HepG2 (cell line): ENCODE results near the gene SMARCA2. TPM values are rescaled to one million over a fixed set of nuclear protein-coding genes. Genes with fewer than 3 reads are reported as not detected.

Experiments used
- ATAC-seq: fragments of 200-7000 bp; cut with Tn5 transposase; 3 replicates; pipeline ENCODE4 v1.9.1; 2020; ENCODE audit warnings: mild to moderate bottlenecking, moderate library complexity
- BruUV-seq: library from RNA; stranded (reverse); fragments of 400-500 nt; replicated peaks from 2 replicates; lab custom pipeline; 2021; lab: Mats Ljungman, UMichigan
- CTCF ChIA-PET: fragments of 300-600 bp; formaldehyde crosslinking; extraction: SDS; loops from one replicate; lab custom pipeline; 2021; ENCODE audit warnings: low total read pairs, inconsistent platforms, low intra/inter-chr PET ratio; lab: Yijun Ruan, JAX
- POLR2A ChIA-PET: fragments of 350-600 bp; sonication (Branson Sonifier 250); formaldehyde crosslinking; loops from one replicate; lab custom pipeline; 2020; ENCODE audit warnings: antibody characterized with exemption, inconsistent platforms; lab: Yijun Ruan, JAX
- DNase-seq: peaks from one replicate; pipeline ENCODE4 v3.0.0-alpha.2; 2015; ENCODE audit warnings: low spot score
- FAIRE-seq: peaks from 3 replicates; lab custom pipeline; 2011; peaks lifted over from hg19 to GRCh38; lab: Jason Lieb, UNC
- H2AFZ ChIP-seq: one replicate; pipeline ENCODE4 v1.6.1; 2011; ENCODE audit warnings: low read length, inconsistent platforms
- H3K27ac ChIP-seq: fragments of 300-600 bp; 3 replicates; pipeline ENCODE4 v1.8.0; 2011; ENCODE audit warnings: mixed run types, mild to moderate bottlenecking, mixed read lengths, low read length, inconsistent platforms; ENCODE audit not compliant: insufficient read depth; ENCODE audit errors: extremely low read length
- H3K27me3 ChIP-seq, 2 experiments: fragments of 200-600 bp in 1 of 2; 2 replicates in 1 of 2; 3 replicates in 1 of 2; pipeline versions ENCODE4 v1.6.0 to v1.8.0; 2011; ENCODE audit warnings: low read length in 2 of 2, mild to moderate bottlenecking in 2 of 2, moderate library complexity in 2 of 2, inconsistent platforms in 1 of 2; ENCODE audit not compliant: insufficient read depth in 2 of 2, control insufficient read depth in 1 of 2
- H3K36me3 ChIP-seq, 2 experiments: fragments of 200-600 bp in 1 of 2; replicated peaks in 1 of 2; 2 replicates in 1 of 2; 3 replicates in 1 of 2; pipeline versions ENCODE4 v1.5.1 to v1.8.0; 2011; ENCODE audit warnings: low read length in 2 of 2, inconsistent platforms in 1 of 2; ENCODE audit not compliant: insufficient read depth in 2 of 2, control insufficient read depth in 1 of 2
- H3K4me1 ChIP-seq: 2 replicates; pipeline ENCODE4 v1.5.1; 2012; ENCODE audit warnings: low read length, inconsistent platforms; ENCODE audit not compliant: insufficient read depth
- H3K4me2 ChIP-seq: 2 replicates; pipeline ENCODE4 v1.6.0; 2011; ENCODE audit warnings: low read depth, low read length, inconsistent platforms
- H3K4me3 ChIP-seq, 3 experiments: fragments of 200-600 bp in 1 of 3; sonication (generic), shearing (Covaris generic) in 1 of 3; replicated peaks in 1 of 3; 2 replicates each; pipeline ENCODE4 v1.5.1; 2011 to 2016; ENCODE audit warnings: low read length in 3 of 3, inconsistent platforms in 2 of 3, low read depth in 2 of 3, mild to moderate bottlenecking in 2 of 3, control low read depth in 1 of 3, mixed read lengths in 1 of 3; ENCODE audit not compliant: insufficient read depth in 1 of 3
- H3K79me2 ChIP-seq: one replicate; pipeline ENCODE4 v1.6.1; 2011; ENCODE audit warnings: low read length, inconsistent platforms; ENCODE audit not compliant: insufficient read depth
- H3K9ac ChIP-seq: 2 replicates; pipeline ENCODE4 v1.6.0; 2011; ENCODE audit warnings: mild to moderate bottlenecking, low read depth, low read length, inconsistent platforms; ENCODE audit not compliant: insufficient read depth
- H3K9me3 ChIP-seq: 2 replicates; pipeline ENCODE4 v1.5.1; 2012; ENCODE audit warnings: mild to moderate bottlenecking, low read length
- H4K20me1 ChIP-seq: 2 replicates; pipeline ENCODE4 v1.6.0; 2011; ENCODE audit warnings: inconsistent platforms, mild to moderate bottlenecking, low read length, moderate library complexity; ENCODE audit not compliant: insufficient read depth
- ATF7 ChIP-seq, 2 experiments: fragments of 450-650 bp in 1 of 2; sonication (generic) in 1 of 2; formaldehyde crosslinking in 1 of 2; IDR thresholded peaks; 2 replicates each; pipeline versions ENCODE4 v1.4.0 to v1.6.1; 2016 to 2020; ENCODE audit warnings: antibody characterized with exemption in 1 of 2, mild to moderate bottlenecking in 1 of 2, missing genetic modification reagents in 1 of 2
- CCDC6 ChIP-seq: sonication (generic); formaldehyde crosslinking; IDR thresholded peaks from 2 replicates; pipeline ENCODE4 v1.8.1; 2022; ENCODE audit warnings: mild to moderate bottlenecking, missing genetic modification reagents, moderate library complexity
- KDM5A ChIP-seq: fragments of 200-600 bp; sonication (generic); IDR thresholded peaks from 2 replicates; pipeline ENCODE4 v1.7.0; 2018; ENCODE audit warnings: antibody characterized with exemption, mild to moderate bottlenecking, low read length, borderline replicate concordance
- PITX1 ChIP-seq: sonication (generic); formaldehyde crosslinking; IDR thresholded peaks from 2 replicates; pipeline ENCODE4 v1.5.1; 2020; ENCODE audit warnings: mild to moderate bottlenecking, missing genetic modification reagents
- ZBTB49 ChIP-seq: sonication (generic); formaldehyde crosslinking; IDR thresholded peaks from 2 replicates; pipeline ENCODE4 v1.4.0; 2020; ENCODE audit warnings: missing genetic modification reagents, borderline replicate concordance
- ZNF543 ChIP-seq: sonication (generic); formaldehyde crosslinking; IDR thresholded peaks from 2 replicates; pipeline ENCODE4 v1.4.0; 2020; ENCODE audit warnings: mild to moderate bottlenecking, missing genetic modification reagents
- WGBS: methylation state at CpG from one replicate; pipeline ENCODE4 v1.1.6; 2017; ENCODE audit warnings: low lambda C conversion rate; 5-methylcytosine and 5-hydroxymethylcytosine counted together
- in situ Hi-C: cut with HindIII; loops from 2 replicates; pipeline ENCODE4 v1.10.0; 2017; ENCODE audit warnings: low pct_unique_long_range_greater_than_20kb; ENCODE audit not compliant: extremely low pct_ligation_motif_present
- intact Hi-C: fragments of 100-400 bp; cut with micrococcal nuclease; formaldehyde crosslinking; loops from one replicate; pipeline ENCODE4 v1.10.0; 2022; ENCODE audit not compliant: unreplicated experiment
- polyA plus RNA-seq, 8 experiments: library from polyadenylated mRNA; depleted of rRNA in 3 of 8; stranded (reverse) in 7 of 8; unstranded in 1 of 8; fragments of >200 nt; fragmentation: Illumina TruSeq in 4 of 8; extraction: Trizol in 4 of 8; gene quantifications; 2 replicates each; pipeline versions ENCODE4 v1.2.1 to v1.2.3, GENCODE V29; 2011 to 2016; ENCODE audit warnings: low read depth in 4 of 8, missing spikeins in 1 of 8, mixed read lengths in 1 of 8; ENCODE audit not compliant: insufficient read depth in 1 of 8
- total RNA-seq, 5 experiments: library from RNA; depleted of rRNA; stranded (reverse); fragments of >200 nt; fragmentation: Illumina TruSeq; extraction: Trizol; gene quantifications; 2 replicates each; pipeline ENCODE4 v1.2.3, GENCODE V29; 2016; ENCODE audit warnings: low read depth in 1 of 5

The SMARCA2 gene
- total and polyA plus RNA-seq, 2 of the 13 experiments (the other 11 are each of a cell fraction or from before 2014, with no cell fraction given) = 22.5 to 23.7 TPM

GRCh38 chr9:2174911-2175310 lies 159.8 kb downstream of the SMARCA2 start:
- TF ChIP-seq ZBTB49 (CRISPR knock-in tag) (no peak), ZNF543 (CRISPR knock-in tag) (no peak), KDM5A (no peak), PITX1 (CRISPR knock-in tag) (no peak)
- no peak for FAIRE-seq
- POLR2A ChIA-PET = no interaction called here

GRCh38 chr9:2177121-2177520 lies 162.0 kb downstream of the SMARCA2 start:
- Histone ChIP-seq H3K27me3 (no peaks in the 10 kb centered on the region), H3K36me3 (peaks cover 0 to 2% of the 10 kb centered on the region in 2 experiments; a peak in 1 of 5 replicates)
- POLR2A ChIA-PET = no interaction called here
- TF ChIP-seq CCDC6 (CRISPR knock-in tag) = no peak
- TF ChIP-seq ATF7 (IDR thresholded peaks at IDR 0.05) = peak; percentile 70
- no peak for TF ChIP-seq ATF7 (CRISPR knock-in tag; IDR thresholded peaks at IDR 0.05)
- TF ChIP-seq, all 625 proteins: peak for 1
- FAIRE-seq = no peak
- no peak overlapping the region for H3K4me2 ChIP-seq
- no peak overlapping the region for H2AFZ ChIP-seq
- peaks cover 9% of the 10 kb centered on the region for H3K4me1 ChIP-seq
- 65% methylated on average over 2 of the region's 2 CpGs for WGBS
- CTCF ChIA-PET = no interaction called here
- in situ Hi-C loops = no loop called here
- H3K27ac ChIP-seq = no peak overlapping the region
- no peaks in the 10 kb centered on the region for H4K20me1 ChIP-seq
- H3K9ac ChIP-seq = no peak overlapping the region
- intact Hi-C loops = no loop called here
- H3K9me3 ChIP-seq = no peaks in the 10 kb centered on the region
- no peaks in the 10 kb centered on the region for H3K79me2 ChIP-seq
- H3K4me3 ChIP-seq = no peak overlapping the region
- BruUV-seq = no TSS peak
- no peak for DNase-seq
- ATAC-seq = no peak

More at GRCh38 chr9:2174911-2175310, 159.8 kb downstream of the SMARCA2 start:
- intact Hi-C loops (no loop called here), in situ Hi-C loops (no loop called here)
- H2AFZ ChIP-seq = no peak overlapping the region
- WGBS = 83% methylated on average over 11 of the region's 11 CpGs
- H3K4me3 ChIP-seq = no peak overlapping the region
- ATAC-seq = no peak
- DNase-seq = no peak
- H4K20me1 ChIP-seq = no peaks in the 10 kb centered on the region
- no TSS peak for BruUV-seq
- peaks cover 2% of the 10 kb centered on the region in 2 experiments; a peak in 1 of 5 replicates for H3K36me3 ChIP-seq
- H3K27ac ChIP-seq = no peak overlapping the region
- CTCF ChIA-PET = no interaction called here
- no peak overlapping the region for H3K9ac ChIP-seq
- no peaks in the 10 kb centered on the region for H3K79me2 ChIP-seq
- H3K27me3 ChIP-seq = no peaks in the 10 kb centered on the region
- no peak overlapping the region for H3K4me2 ChIP-seq
- no peaks in the 10 kb centered on the region for H3K9me3 ChIP-seq
- H3K4me1 ChIP-seq = peaks cover 9% of the 10 kb centered on the region
